OCI-LY1 (cell line): ENCODE results near the gene SEMA6D.

Experiments
- CTCF ChIP-seq: fragments of 200-600 bp; sonication (generic), shearing (Covaris generic); IDR thresholded peaks from 2 replicates; pipeline ENCODE4 v1.5.1; 2017; ENCODE audit warnings: mild to moderate bottlenecking, antibody characterized with exemption, low read length, moderate library complexity, mixed read lengths
- EZH2 ChIP-seq: fragments of 200-600 bp; sonication (generic), shearing (Covaris generic); IDR thresholded peaks from 2 replicates; pipeline ENCODE4 v1.8.0; 2017; ENCODE audit warnings: borderline replicate concordance, mixed run types, mild to moderate bottlenecking, antibody characterized with exemption, low read length, moderate library complexity, mixed read lengths

- TF ChIP-seq CTCF (no peak), EZH2 (no peak)
Measured at GRCh38 chr15:47685141-47685870, 32.0 kb upstream of the SEMA6D start.
